Neural progenitor cell (in vitro differentiated cells): Measurements from ENCODE around the gene ZNRF4. TPM values are rescaled to one million over a fixed set of nuclear protein-coding genes. Genes with fewer than 3 reads are reported as not detected.

ENCODE experiments used
- DNase-seq: peaks from one replicate; pipeline ENCODE4 v3.0.0-alpha.2; 2016; ENCODE audit warnings: low spot score
- H2AFZ ChIP-seq: fragments of 200-600 bp; sonication (generic); replicated peaks from 2 replicates; pipeline ENCODE4 v1.6.1; 2016; ENCODE audit warnings: antibody characterized with exemption
- H3F3A ChIP-seq: fragments of 200-600 bp; sonication (generic); 2 replicates; pipeline ENCODE4 v1.6.1; 2016; ENCODE audit warnings: antibody characterized with exemption, low read depth
- H3K27ac ChIP-seq: fragments of 200-600 bp; sonication (generic); 2 replicates; pipeline ENCODE4 v1.5.1; 2016; ENCODE audit warnings: mild to moderate bottlenecking
- H3K27me3 ChIP-seq: fragments of 200-600 bp; sonication (generic); 2 replicates; pipeline ENCODE4 v1.6.1; 2016; ENCODE audit warnings: mild to moderate bottlenecking, moderate library complexity
- H3K36me3 ChIP-seq: fragments of 200-600 bp; sonication (generic); 2 replicates; pipeline ENCODE4 v1.5.1; 2016
- H3K4me1 ChIP-seq: fragments of 200-600 bp; sonication (generic); 2 replicates; pipeline ENCODE4 v1.6.1; 2016; ENCODE audit warnings: mixed run types
- H3K4me2 ChIP-seq: fragments of 200-600 bp; sonication (generic); 2 replicates; pipeline ENCODE4 v1.6.1; 2016
- H3K4me3 ChIP-seq: fragments of 200-600 bp; sonication (generic); 2 replicates; pipeline ENCODE4 v1.5.1; 2016
- H3K79me2 ChIP-seq: fragments of 200-600 bp; sonication (generic); 2 replicates; pipeline ENCODE4 v1.6.1; 2016; ENCODE audit warnings: low read depth
- H3K9ac ChIP-seq: fragments of 200-600 bp; sonication (generic); 2 replicates; pipeline ENCODE4 v1.6.1; 2016
- H3K9me3 ChIP-seq: fragments of 200-600 bp; sonication (generic); 2 replicates; pipeline ENCODE4 v1.5.1; 2016; ENCODE audit warnings: low read depth
- H4K20me1 ChIP-seq: fragments of 200-600 bp; sonication (generic); 2 replicates; pipeline ENCODE4 v1.6.1; 2016; ENCODE audit warnings: low read depth
- H3K27ac Mint-ChIP-seq: 3 replicates; pipeline ENCODE4 v1.8.0; 2021; ENCODE audit warnings: mixed read lengths
- H3K27me3 Mint-ChIP-seq: 2 replicates; pipeline ENCODE4 v1.8.0; 2022; ENCODE audit warnings: low read depth, mild to moderate bottlenecking, inconsistent platforms, moderate library complexity, mixed read lengths; ENCODE audit not compliant: insufficient read depth
- H3K36me3 Mint-ChIP-seq: 3 replicates; pipeline ENCODE4 v1.8.0; 2021; ENCODE audit warnings: mixed read lengths
- H3K4me1 Mint-ChIP-seq: 3 replicates; pipeline ENCODE4 v1.8.0; 2021; ENCODE audit warnings: mixed read lengths
- H3K4me3 Mint-ChIP-seq: 3 replicates; pipeline ENCODE4 v1.8.0; 2021; ENCODE audit warnings: mild to moderate bottlenecking, moderate library complexity, mixed read lengths
- H3K9me3 Mint-ChIP-seq: 3 replicates; pipeline ENCODE4 v1.8.0; 2020; ENCODE audit warnings: mixed read lengths
- EZH2 ChIP-seq: fragments of 200-600 bp; sonication (generic); IDR thresholded peaks from 2 replicates; pipeline ENCODE4 v1.6.1; 2017; ENCODE audit warnings: antibody characterized with exemption, mild to moderate bottlenecking, moderate library complexity
- EZH2phosphoT487 ChIP-seq: fragments of 200-600 bp; sonication (generic); IDR thresholded peaks from 2 replicates; pipeline ENCODE4 v1.6.1; 2017; ENCODE audit warnings: antibody characterized with exemption
- total RNA-seq: library from RNA; depleted of rRNA; stranded (reverse); fragments of >200 nt; gene quantifications from 2 replicates; pipeline ENCODE4 v1.2.3, GENCODE V29; 2015; ENCODE audit warnings: low replicate concordance
- TF ChIP-seq, protein P1 (sequence below): fragments of 200-600 bp; sonication (generic); IDR thresholded peaks from 2 replicates; pipeline ENCODE4 v1.5.1; 2017; ENCODE audit warnings: antibody characterized with exemption, mild to moderate bottlenecking

ZNRF4 gene
- total RNA-seq, 1 donor from 2014 or later: not detected

DNA sequence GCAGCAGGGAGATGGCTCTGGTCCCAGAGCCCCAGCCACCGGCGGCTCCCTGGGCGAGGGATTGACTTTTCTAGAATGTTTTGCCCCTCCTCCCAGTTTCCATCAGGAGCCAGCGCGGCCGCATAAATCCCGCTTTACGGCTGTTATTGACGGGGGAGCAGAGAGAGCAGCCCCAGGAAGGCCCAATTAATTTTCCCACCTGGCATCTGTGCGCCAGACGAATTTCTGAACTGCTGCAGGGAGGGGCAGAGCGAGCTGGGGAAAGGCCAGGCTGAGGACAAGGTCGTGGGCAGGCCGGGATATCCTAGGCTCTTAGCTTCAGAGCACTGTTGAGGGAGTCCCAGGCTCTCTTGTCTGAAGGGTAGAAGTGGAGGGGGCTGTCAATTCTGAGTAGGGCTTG lies 24.7 kb downstream of the ZNRF4 start:
- Histone ChIP-seq H3K79me2 (no peaks in the 10 kb centered on the region), H3F3A (peaks cover 22% of the 10 kb centered on the region), H3K36me3 (no peaks in the 10 kb centered on the region), H3K4me1 (peaks cover 21% of the 10 kb centered on the region), H4K20me1 (no peaks in the 10 kb centered on the region), H2AFZ (no peak overlapping the region), H3K4me2 (no peak overlapping the region), H3K27me3 (peaks cover 20% of the 10 kb centered on the region), H3K27ac (no peak overlapping the region), H3K4me3 (no peak overlapping the region), H3K9ac (no peak overlapping the region), H3K9me3 (no peaks in the 10 kb centered on the region)
- Mint-ChIP-seq H3K36me3 (no peaks in the 10 kb centered on the region), H3K9me3 (peaks cover 8% of the 10 kb centered on the region), H3K4me3 (peak overlapping the region; percentile 64), H3K27ac (peak overlapping the region; percentile 93), H3K27me3 (peaks cover 23% of the 10 kb centered on the region), H3K4me1 (peaks cover 33% of the 10 kb centered on the region)
- no peak for TF ChIP-seq EZH2phosphoT487
- TF ChIP-seq, protein P1, sequence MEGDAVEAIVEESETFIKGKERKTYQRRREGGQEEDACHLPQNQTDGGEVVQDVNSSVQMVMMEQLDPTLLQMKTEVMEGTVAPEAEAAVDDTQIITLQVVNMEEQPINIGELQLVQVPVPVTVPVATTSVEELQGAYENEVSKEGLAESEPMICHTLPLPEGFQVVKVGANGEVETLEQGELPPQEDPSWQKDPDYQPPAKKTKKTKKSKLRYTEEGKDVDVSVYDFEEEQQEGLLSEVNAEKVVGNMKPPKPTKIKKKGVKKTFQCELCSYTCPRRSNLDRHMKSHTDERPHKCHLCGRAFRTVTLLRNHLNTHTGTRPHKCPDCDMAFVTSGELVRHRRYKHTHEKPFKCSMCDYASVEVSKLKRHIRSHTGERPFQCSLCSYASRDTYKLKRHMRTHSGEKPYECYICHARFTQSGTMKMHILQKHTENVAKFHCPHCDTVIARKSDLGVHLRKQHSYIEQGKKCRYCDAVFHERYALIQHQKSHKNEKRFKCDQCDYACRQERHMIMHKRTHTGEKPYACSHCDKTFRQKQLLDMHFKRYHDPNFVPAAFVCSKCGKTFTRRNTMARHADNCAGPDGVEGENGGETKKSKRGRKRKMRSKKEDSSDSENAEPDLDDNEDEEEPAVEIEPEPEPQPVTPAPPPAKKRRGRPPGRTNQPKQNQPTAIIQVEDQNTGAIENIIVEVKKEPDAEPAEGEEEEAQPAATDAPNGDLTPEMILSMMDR: no peak
- TF ChIP-seq EZH2: no peak
- no peak for DNase-seq

DNA sequence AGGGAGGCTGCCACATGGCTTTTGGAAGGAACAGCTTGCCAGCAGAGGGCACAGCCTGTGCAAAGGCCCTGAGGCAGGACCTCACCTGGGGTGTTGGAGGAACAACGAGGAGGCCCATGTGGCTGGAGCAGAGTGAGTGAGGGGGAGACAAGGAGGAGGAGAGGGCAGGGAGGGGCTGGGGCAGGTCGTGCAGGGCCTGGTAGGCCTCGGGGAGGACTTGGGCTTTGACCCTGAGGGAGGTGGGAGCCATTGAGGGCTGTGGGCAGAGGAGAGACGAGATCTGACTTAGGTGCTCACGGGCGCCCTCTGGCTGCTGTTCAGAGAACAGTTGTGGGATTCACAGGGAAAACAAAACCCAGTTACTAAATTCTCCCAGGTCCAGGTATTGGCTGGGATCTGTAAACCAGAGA lies 25.2 kb downstream of the ZNRF4 start:
- peaks cover 25% of the 10 kb centered on the region for H3K27me3 ChIP-seq
- TF ChIP-seq EZH2phosphoT487 (no peak), EZH2 (no peak)
- TF ChIP-seq, protein P1: peak; percentile 57
- Mint-ChIP-seq H3K4me1 (peaks cover 38% of the 10 kb centered on the region), H3K4me3 (peak overlapping the region; percentile 64), H3K36me3 (no peaks in the 10 kb centered on the region), H3K9me3 (peaks cover 8% of the 10 kb centered on the region), H3K27me3 (peaks cover 27% of the 10 kb centered on the region), H3K27ac (peak overlapping the region; percentile 93)
- H3K79me2 ChIP-seq: no peaks in the 10 kb centered on the region
- peak; percentile 45 for DNase-seq
- no peaks in the 10 kb centered on the region for H3K9me3 ChIP-seq
- H4K20me1 ChIP-seq: no peaks in the 10 kb centered on the region
- no peak overlapping the region for H3K9ac ChIP-seq
- H3K4me1 ChIP-seq: peaks cover 21% of the 10 kb centered on the region
- H3K36me3 ChIP-seq: no peaks in the 10 kb centered on the region
- H3K4me3 ChIP-seq: no peak overlapping the region
- peaks cover 26% of the 10 kb centered on the region for H3F3A ChIP-seq
- no peak overlapping the region for H2AFZ ChIP-seq
- no peak overlapping the region for H3K27ac ChIP-seq
- H3K4me2 ChIP-seq: no peak overlapping the region

DNA sequence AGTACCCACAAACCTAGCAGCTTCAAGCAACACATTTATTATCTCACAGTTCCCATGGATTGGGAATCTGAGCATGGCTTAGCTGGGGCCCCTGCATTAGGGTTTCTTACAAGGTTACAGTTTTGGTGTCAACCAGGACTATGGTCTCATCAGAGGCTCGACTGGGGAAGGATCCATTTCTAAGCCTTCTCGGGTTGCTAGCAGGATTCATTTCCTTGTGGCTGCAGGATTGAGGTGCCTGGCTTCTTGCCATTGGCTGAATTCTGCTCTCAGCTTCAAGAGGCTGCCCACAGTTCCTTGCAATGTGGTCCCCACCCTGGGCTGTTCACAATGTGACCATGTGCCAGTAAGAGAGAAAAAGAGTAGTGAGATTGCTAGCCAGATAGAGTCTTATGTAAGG lies 26.7 kb downstream of the ZNRF4 start:
- H3K4me3 ChIP-seq: no peak overlapping the region
- H3K4me2 ChIP-seq: no peak overlapping the region
- DNase-seq: no peak
- peaks cover 8% of the 10 kb centered on the region for H3K9me3 Mint-ChIP-seq
- no peaks in the 10 kb centered on the region for H3K79me2 ChIP-seq
- no peaks in the 10 kb centered on the region for H4K20me1 ChIP-seq
- no peak overlapping the region for H2AFZ ChIP-seq
- H3K36me3 ChIP-seq: no peaks in the 10 kb centered on the region
- H3K4me1 Mint-ChIP-seq: peaks cover 39% of the 10 kb centered on the region
- peaks cover 35% of the 10 kb centered on the region for H3F3A ChIP-seq
- H3K4me3 Mint-ChIP-seq: no peak overlapping the region
- no peak overlapping the region for H3K9ac ChIP-seq
- peaks cover 21% of the 10 kb centered on the region for H3K4me1 ChIP-seq
- peaks cover 40% of the 10 kb centered on the region for H3K27me3 ChIP-seq
- no peak overlapping the region for H3K27ac ChIP-seq
- H3K36me3 Mint-ChIP-seq: no peaks in the 10 kb centered on the region
- H3K27ac Mint-ChIP-seq: no peak overlapping the region
- peaks cover 27% of the 10 kb centered on the region for H3K27me3 Mint-ChIP-seq
- TF ChIP-seq EZH2: no peak
- TF ChIP-seq, protein P1: no peak
- TF ChIP-seq EZH2phosphoT487: no peak
- no peaks in the 10 kb centered on the region for H3K9me3 ChIP-seq
